B cell (primary cell): ENCODE data around the gene TSGA10.

ENCODE experiments used
- EZH2 ChIP-seq: IDR thresholded peaks from 2 replicates; pipeline ENCODE4 v1.6.1; 2012; ENCODE audit warnings: borderline replicate concordance, low read depth, mild to moderate bottlenecking, moderate library complexity, low read length; ENCODE audit not compliant: insufficient read depth, poor library complexity, severe bottlenecking
- TF ChIP-seq, protein P1 (sequence below): fragments of 200-600 bp; IDR thresholded peaks from one replicate; pipeline ENCODE4 v1.8.0; 2022; ENCODE audit warnings: antibody characterized with exemption, mild to moderate bottlenecking

DNA sequence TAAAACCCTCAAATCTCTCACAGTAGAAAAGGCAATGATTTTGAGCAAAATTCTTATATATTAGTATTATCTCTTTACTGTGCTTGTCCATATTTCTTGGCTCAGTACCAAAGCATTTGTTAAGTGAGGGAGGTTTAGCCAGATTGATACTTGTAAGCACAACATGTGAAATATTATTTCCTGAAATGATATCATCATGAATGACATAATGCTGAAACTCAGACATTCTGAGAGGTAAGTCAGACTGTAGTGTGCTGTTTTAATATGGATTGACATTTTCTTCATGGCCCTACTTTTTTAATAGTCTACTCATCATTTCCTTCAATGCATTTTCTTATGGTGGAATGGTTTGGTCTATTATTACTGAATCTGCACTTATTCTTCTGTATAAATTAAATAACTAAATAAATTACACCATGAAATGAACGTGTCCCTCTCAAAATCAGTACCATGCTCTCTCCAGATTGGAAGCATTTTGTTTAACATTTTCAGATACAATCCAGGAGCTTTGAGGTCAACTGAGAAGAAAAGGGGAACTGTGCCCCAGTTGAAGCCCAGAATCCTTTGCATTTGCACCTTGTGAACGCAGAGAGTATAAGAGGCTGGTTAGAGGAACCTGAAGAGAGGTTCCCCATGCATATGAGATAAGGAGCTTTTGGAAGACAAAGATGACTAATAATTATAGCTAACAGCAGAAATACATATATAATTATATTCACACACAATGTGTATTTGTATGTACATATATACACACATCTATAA is 168.7 kb downstream of the TSGA10 start:
- TF ChIP-seq, protein P1, sequence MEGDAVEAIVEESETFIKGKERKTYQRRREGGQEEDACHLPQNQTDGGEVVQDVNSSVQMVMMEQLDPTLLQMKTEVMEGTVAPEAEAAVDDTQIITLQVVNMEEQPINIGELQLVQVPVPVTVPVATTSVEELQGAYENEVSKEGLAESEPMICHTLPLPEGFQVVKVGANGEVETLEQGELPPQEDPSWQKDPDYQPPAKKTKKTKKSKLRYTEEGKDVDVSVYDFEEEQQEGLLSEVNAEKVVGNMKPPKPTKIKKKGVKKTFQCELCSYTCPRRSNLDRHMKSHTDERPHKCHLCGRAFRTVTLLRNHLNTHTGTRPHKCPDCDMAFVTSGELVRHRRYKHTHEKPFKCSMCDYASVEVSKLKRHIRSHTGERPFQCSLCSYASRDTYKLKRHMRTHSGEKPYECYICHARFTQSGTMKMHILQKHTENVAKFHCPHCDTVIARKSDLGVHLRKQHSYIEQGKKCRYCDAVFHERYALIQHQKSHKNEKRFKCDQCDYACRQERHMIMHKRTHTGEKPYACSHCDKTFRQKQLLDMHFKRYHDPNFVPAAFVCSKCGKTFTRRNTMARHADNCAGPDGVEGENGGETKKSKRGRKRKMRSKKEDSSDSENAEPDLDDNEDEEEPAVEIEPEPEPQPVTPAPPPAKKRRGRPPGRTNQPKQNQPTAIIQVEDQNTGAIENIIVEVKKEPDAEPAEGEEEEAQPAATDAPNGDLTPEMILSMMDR = no peak
- no peak for TF ChIP-seq EZH2
